Suprapubic skin (tissue), 4 donors: ENCODE results near the gene DNAH11. TPM values are rescaled to one million over a fixed set of nuclear protein-coding genes. Genes with fewer than 3 reads are reported as not detected.

Source experiments
- DNase-seq, 2 donors: peaks; one replicate each; pipeline ENCODE4 v3.0.0-alpha.2; 2019; ENCODE audit warnings: low spot score in 2 of 2
- H3K27ac ChIP-seq: fragments of 200-600 bp; sonication (generic); one replicate; pipeline ENCODE4 v1.5.1; 2019
- H3K27me3 ChIP-seq: fragments of 200-600 bp; sonication (generic); one replicate; pipeline ENCODE4 v1.5.1; 2019
- H3K36me3 ChIP-seq: fragments of 200-600 bp; sonication (generic); one replicate; pipeline ENCODE4 v1.5.1; 2019
- H3K4me1 ChIP-seq: fragments of 200-600 bp; sonication (generic); one replicate; pipeline ENCODE4 v1.5.1; 2019
- H3K4me3 ChIP-seq: fragments of 200-600 bp; sonication (generic); one replicate; pipeline ENCODE4 v1.5.1; 2019; ENCODE audit warnings: mild to moderate bottlenecking
- H3K9me3 ChIP-seq: fragments of 200-600 bp; sonication (generic); one replicate; pipeline ENCODE4 v1.5.1; 2019
- EP300 ChIP-seq: sonication (generic); formaldehyde crosslinking; IDR thresholded peaks from one replicate; pipeline ENCODE4 v1.6.1; 2017; ENCODE audit warnings: antibody characterized with exemption
- POLR2A ChIP-seq, 2 donors: fragments of 450-650 bp; IDR thresholded peaks; one replicate each; pipeline ENCODE4 v1.6.1; 2017; ENCODE audit warnings: antibody characterized with exemption in 2 of 2, mild to moderate bottlenecking in 2 of 2, moderate library complexity in 2 of 2
- POLR2AphosphoS5 ChIP-seq, 3 donors: sonication (generic); formaldehyde crosslinking; IDR thresholded peaks; one replicate each; pipeline ENCODE4 v1.6.1; 2017; ENCODE audit warnings: antibody characterized with exemption in 3 of 3
- WGBS: methylation state at CpG from one replicate; pipeline ENCODE4 v1.1.5; 2018; 5-methylcytosine and 5-hydroxymethylcytosine counted together
- total RNA-seq, 4 donors: library from RNA; depleted of rRNA; stranded (reverse); fragments of >200 nt; gene quantifications; one replicate each; pipeline ENCODE4 v1.1.0, GENCODE V29; 2016
- TF ChIP-seq, protein P1 (sequence below), 2 donors: fragments of 200-600 bp in 1 of 2; fragments of 450-650 bp in 1 of 2; sonication (generic) in 1 of 2; IDR thresholded peaks; one replicate each; pipeline ENCODE4 v1.5.1; 2016 to 2019; ENCODE audit warnings: antibody characterized with exemption in 2 of 2, mild to moderate bottlenecking in 1 of 2, moderate library complexity in 1 of 2

Gene DNAH11
- total RNA-seq, 4 donors from 2014 or later = 0.57 to 48.3 (median 1.8) TPM

DNA sequence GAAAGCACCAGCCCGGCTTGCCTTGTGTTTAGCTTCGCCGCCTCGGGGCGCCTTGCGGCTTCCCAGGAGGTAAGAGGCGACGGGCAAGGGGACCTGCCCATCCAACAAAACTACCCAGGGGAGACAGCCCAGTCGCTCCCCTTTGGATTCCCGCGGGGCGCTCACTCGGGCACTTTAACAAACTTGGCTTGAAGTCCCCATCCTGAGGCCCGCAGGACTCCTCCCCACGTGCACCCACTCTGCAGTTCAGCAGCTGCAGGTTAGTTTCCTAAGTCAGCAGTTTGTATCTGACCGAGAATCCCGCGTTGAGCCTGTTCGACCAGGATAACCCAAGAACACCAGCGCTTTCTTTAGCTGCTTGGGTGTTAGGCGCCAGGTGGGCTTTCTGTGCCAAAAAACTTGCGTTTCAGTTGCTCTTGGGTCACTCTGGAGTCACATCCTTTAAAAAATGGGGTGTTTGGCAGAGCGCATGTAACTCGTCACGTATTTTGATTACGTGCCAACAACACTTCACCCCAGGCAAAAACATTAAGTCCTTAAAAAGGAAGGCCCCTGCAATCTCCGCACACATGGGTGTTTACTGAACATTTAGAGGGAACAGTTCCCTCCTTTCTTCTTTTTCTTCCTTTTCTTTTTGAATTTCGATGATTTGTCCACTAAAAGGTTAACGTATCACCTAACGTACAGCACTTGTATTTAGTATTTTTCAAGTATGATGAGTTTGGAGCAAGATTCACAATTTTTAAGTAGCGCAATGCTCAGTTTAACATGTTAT lies 876 bp downstream of the DNAH11 start:
- 8% methylated on average over 20 of the region's 31 CpGs for WGBS
- no peaks in the 10 kb centered on the region for H3K9me3 ChIP-seq
- peaks cover 19% of the 10 kb centered on the region for H3K4me1 ChIP-seq
- no peak for DNase-seq
- TF ChIP-seq POLR2A (IDR thresholded peaks at IDR 0.05) (no peak), EP300 (no peak), POLR2AphosphoS5 (IDR thresholded peaks at IDR 0.05) (no peak)
- TF ChIP-seq, protein P1, sequence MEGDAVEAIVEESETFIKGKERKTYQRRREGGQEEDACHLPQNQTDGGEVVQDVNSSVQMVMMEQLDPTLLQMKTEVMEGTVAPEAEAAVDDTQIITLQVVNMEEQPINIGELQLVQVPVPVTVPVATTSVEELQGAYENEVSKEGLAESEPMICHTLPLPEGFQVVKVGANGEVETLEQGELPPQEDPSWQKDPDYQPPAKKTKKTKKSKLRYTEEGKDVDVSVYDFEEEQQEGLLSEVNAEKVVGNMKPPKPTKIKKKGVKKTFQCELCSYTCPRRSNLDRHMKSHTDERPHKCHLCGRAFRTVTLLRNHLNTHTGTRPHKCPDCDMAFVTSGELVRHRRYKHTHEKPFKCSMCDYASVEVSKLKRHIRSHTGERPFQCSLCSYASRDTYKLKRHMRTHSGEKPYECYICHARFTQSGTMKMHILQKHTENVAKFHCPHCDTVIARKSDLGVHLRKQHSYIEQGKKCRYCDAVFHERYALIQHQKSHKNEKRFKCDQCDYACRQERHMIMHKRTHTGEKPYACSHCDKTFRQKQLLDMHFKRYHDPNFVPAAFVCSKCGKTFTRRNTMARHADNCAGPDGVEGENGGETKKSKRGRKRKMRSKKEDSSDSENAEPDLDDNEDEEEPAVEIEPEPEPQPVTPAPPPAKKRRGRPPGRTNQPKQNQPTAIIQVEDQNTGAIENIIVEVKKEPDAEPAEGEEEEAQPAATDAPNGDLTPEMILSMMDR (IDR thresholded peaks at IDR 0.05) = no peak
- H3K36me3 ChIP-seq = no peaks in the 10 kb centered on the region
- peak overlapping the region; percentile 53 for H3K4me3 ChIP-seq
- H3K27ac ChIP-seq = no peak overlapping the region
- peaks cover 46% of the 10 kb centered on the region for H3K27me3 ChIP-seq

GRCh38 chr7:21544303-21544656 lies 1.4 kb downstream of the DNAH11 start:
- whole genome bisulfite sequencing = 21% methylated on average over 3 of the region's 3 CpGs
- no peak overlapping the region for H3K27ac ChIP-seq
- H3K27me3 ChIP-seq = peaks cover 46% of the 10 kb centered on the region
- peak overlapping the region; percentile 53 for H3K4me3 ChIP-seq
- no peak for DNase-seq
- H3K4me1 ChIP-seq = peaks cover 19% of the 10 kb centered on the region
- H3K9me3 ChIP-seq = no peaks in the 10 kb centered on the region
- TF ChIP-seq EP300 (no peak), POLR2A (IDR thresholded peaks at IDR 0.05) (no peak), POLR2AphosphoS5 (IDR thresholded peaks at IDR 0.05) (no peak)
- TF ChIP-seq, protein P1 (IDR thresholded peaks at IDR 0.05) = no peak
- no peaks in the 10 kb centered on the region for H3K36me3 ChIP-seq

DNA sequence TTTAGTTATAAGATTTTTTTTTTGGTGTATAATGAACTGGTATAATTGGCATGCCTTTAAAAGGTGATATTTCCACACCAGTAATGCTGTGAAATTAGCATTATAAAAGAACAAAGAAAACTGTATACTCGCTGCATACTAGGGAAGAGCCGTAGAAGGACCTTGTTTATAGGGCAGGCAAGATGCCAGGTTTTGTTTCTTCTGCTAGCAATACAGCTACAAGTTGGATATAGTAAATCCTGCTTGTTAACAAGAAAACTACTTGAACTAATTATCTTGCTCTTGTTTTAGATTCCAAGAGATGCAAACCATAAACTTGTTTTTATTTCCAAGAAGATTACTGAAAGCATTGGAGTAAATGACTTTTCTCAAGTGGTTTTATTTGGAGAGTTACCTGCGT lies 1.9 kb downstream of the DNAH11 start:
- 28% methylated on average over 3 of the region's 3 CpGs for WGBS
- no peak for DNase-seq
- TF ChIP-seq POLR2AphosphoS5 (IDR thresholded peaks at IDR 0.05) (no peak), POLR2A (IDR thresholded peaks at IDR 0.05) (no peak), EP300 (no peak)
- TF ChIP-seq, protein P1 (IDR thresholded peaks at IDR 0.05) = no peak
- no peaks in the 10 kb centered on the region for H3K36me3 ChIP-seq
- H3K27me3 ChIP-seq = peaks cover 43% of the 10 kb centered on the region
- H3K4me3 ChIP-seq = no peak overlapping the region
- H3K27ac ChIP-seq = no peak overlapping the region
- H3K9me3 ChIP-seq = no peaks in the 10 kb centered on the region
- peaks cover 19% of the 10 kb centered on the region for H3K4me1 ChIP-seq

DNA sequence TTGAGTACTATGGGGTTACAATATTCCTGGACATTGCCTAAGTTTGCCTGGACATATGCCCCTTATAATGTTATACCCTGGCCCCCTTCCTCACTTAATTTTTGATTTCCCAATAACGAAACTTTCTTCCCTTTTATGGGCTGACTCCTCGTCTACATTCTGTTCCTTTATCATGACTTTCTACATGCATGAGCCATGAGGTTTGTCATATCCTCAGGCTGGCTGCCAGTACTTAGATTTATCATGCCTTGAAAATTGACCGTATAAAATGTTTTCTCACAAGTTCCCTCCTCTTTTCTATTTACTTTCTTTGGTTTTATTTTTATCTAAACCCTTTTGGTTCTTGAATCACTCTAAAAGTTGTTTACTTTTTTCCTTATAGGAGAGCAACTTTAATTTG lies 4.7 kb downstream of the DNAH11 start:
- Histone ChIP-seq H3K9me3 (no peaks in the 10 kb centered on the region), H3K36me3 (no peaks in the 10 kb centered on the region), H3K4me3 (no peak overlapping the region), H3K27ac (no peak overlapping the region), H3K4me1 (peaks cover 19% of the 10 kb centered on the region), H3K27me3 (peaks cover 23% of the 10 kb centered on the region)
- no peak for TF ChIP-seq EP300
- TF ChIP-seq, protein P1 (IDR thresholded peaks at IDR 0.05) = no peak
- TF ChIP-seq POLR2A (IDR thresholded peaks at IDR 0.05) = no peak
- no peak for TF ChIP-seq POLR2AphosphoS5 (IDR thresholded peaks at IDR 0.05)
- DNase-seq = no peak
- 65% methylated on average over 3 of the region's 3 CpGs for WGBS

DNA sequence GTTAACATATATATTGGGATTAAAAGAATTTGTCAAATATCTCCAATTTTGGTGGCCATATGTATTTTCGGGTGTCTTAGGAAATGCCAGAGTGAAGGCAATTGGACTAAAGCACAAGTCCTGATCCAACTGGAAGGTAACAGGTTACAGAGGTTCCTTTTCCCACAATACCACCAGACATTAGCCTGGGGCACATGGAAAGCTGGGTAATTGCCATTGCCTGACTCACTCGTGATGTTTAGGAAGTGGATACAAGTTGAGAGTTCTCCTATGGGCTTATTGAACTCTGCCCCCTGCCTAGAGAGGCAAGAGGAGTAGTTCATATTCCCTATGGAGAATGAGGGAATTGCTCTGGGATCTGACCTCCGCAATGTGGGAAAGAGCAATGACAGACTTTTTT lies 5.7 kb downstream of the DNAH11 start:
- Histone ChIP-seq H3K4me1 (peaks cover 9% of the 10 kb centered on the region), H3K9me3 (no peaks in the 10 kb centered on the region), H3K36me3 (no peaks in the 10 kb centered on the region), H3K27me3 (peaks cover 13% of the 10 kb centered on the region), H3K27ac (no peak overlapping the region), H3K4me3 (no peak overlapping the region)
- no peak for TF ChIP-seq POLR2A (IDR thresholded peaks at IDR 0.05)
- no peak for TF ChIP-seq POLR2AphosphoS5 (IDR thresholded peaks at IDR 0.05)
- TF ChIP-seq, protein P1 (IDR thresholded peaks at IDR 0.05) = no peak
- TF ChIP-seq EP300 = no peak
- WGBS = 72% methylated on average over 3 of the region's 3 CpGs
- DNase-seq = no peak
